HG03060 (cell line): ENCODE data around the gene APOO.
"Not testable (repeated sequence)": the region's sequence is repeated elsewhere in the genome, so short reads cannot be mapped to it uniquely, and the experiment has no call there.

Experiments
- ATAC-seq: cut with Tn5 transposase; IDR thresholded peaks from one replicate; pipeline ENCODE4 v1.9.1; 2021; ENCODE audit warnings: low read depth, moderate number of reproducible peaks; ENCODE audit not compliant: unreplicated experiment

APOO gene

DNA sequence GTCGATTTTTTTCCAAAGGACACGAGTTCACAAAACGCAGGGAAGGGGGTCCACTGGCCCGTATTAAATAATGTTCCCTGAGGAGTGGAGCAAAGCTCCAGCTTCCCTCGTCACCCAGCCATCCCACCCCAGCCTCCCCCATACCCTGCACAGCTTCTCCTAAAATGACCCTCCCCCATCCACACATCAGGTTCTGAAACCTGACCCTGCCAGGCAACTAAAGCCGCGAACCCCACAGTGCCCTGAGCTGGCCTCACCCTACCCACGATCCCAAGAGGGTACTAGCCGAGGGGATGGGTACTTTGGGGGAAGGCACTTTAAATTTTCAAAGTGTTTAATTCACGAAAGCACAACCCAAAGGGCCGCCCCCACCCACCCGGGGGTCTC, 634 bp downstream of the APOO start:
- no peak for ATAC-seq

DNA sequence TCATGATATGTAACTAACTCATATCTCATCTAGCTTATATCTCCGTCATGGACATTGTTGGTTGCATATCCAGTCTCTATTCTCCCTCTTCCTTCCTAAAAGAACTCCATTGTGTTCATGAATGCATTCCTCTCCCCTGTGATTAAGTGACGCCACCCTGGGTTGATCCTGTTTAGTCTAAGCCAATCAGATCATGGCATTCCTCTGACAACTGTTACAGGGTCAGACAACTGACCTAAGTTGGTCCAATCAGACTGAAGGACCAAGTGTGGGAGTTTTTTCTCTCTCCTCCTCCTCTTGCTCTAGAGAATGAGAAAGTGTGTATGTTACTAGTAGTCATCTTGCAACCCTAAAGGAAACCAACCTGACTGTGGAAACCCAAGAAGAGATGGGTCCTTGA, 3.6 kb downstream of the APOO start:
- no peak for ATAC-seq

DNA sequence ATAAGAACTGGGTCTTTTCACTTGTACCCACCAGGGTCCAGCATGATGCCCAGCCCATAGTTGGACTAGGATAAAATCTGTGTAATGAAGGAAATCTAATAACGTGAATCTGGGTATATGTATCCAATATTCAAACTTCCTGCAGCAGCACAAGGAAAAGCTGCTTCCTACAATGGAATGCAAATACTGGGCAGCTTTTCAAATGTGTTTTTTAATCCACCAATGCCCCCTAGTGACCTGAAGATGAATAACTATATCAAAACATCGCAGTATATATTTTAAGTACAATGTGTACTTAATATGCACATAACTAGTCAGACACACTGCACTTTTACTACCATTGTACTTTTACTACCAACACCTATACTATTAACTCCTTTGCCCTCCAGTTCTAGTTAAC, 5.3 kb downstream of the APOO start:
- no peak for ATAC-seq

DNA sequence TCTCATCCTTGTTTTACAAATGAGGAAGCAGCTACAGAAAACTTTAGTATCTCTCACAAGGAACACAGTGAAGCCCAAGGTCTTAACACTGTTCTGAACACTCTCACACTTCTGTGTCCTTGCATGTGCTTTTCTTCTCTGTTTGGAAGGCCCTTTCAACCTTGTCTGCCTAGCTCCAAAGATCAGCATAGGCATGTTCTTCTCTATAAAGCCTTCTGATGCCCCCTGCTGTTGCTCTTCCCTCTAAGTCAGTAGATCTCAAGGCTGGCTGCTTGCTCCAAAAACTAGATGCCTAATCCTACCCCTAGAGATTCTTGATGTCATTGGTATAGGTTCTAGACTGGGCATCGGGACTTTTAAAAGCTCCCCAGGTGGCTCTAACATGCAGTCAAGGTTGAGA, 5.9 kb downstream of the APOO start:
- no peak for ATAC-seq

DNA sequence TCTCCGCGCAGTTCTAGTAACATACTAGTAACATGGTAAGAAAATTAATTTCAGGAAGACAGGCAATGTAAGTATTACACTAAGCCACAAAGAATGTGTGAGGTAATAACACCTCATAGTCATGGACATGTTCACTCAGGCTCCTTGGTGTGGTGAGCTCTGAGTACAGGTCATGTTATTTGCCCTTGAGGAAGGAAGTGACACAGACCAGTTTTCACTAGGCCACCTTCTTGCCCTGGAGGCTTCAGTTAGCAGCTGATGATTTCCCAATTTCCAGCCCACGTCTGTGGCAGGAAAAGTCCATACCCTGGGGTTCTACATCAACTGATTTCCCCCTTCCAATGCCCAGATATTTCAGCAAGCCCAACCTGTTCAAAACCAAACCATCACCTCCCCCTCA, 6.7 kb downstream of the APOO start:
- ATAC-seq: no peak

DNA sequence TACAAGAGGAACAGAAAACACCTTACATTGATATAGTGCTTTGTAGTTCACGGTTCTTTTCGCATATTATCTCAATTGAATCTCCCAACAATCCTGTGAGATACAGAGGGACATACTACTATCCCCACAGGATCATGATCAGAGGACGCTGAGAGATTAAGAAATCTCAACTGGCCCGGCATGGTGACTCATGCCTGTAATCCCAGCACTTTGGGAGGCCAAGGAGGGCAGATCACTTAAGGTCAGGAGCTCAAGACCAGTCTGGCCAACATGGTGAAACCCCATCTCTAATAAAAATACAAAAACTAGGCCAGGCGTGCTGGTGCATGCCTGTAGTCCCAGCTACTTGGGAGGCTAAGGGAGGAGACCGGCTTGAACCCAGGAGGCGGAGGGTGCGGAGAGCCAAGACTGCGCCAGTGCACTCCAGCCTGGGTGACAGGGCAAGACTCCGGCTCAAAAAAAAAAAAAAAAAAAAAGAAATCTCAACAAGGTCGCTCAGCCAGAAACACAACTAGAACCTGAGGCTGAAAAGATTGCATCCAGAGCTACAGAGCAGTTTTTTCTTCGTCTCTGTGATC, 7.4 kb downstream of the APOO start:
- no peak for ATAC-seq

DNA sequence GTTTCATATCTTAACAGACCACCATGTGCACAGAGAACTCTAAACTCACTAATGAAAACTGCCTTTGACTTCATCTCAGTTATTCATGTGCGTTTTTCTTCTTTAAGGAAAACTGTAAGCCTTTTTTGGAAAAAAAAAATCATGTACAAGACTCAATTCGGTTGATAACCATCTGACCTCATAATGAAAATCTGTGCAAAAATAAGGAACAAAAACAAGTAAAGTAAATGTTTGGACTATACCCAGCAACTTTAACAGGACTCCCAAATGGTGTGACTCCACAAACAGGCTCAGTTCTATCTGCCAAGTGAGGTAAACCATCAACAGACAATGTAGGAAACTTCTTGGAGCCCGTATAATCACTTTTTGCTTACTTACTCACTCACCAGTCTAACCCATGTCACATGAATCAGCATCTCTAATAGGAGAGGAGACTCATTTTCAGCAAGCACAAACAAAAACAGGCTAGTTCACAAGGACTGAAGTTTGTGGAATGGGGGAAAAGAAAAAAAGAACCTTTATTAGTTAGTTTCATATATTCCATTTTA, 9.3 kb downstream of the APOO start:
- no peak for ATAC-seq

DNA sequence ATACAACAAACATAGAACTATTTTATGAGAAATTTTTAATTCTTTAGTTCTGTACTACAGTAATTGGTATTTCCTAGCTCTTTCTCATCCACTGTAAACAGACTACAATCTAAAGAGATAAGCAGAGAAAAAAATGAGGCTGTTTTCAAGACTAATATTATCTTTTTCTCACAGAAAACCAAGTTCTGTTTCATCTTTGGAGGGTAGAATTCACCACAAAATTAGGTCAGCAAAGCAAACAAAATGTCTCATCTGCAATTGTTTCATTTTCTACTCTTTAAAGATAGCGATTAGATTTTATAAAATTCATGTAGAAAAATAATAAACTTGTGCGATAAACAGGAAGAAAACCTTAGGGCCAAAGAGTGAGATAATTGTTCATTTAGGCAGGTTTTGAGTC, 10.8 kb downstream of the APOO start:
- no peak for ATAC-seq

DNA sequence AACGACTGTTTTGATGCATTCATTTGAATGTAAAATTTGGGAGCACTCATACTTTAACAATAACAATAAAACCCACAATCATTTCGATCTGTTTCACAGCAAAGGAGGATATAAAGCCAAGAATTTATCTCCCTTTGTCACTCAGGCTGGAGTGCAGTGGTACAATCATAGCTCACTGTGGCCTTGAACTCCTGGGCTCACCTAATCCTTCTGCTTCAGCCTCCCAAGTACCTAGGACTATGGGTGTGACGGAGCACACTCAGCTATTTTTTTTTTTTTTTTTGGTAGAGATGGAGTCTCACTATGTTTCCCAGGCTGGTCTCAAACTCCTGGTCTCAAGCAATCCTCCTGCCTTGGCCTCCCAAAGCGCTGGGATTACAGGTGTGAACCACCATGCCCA, 11.2 kb downstream of the APOO start:
- not testable (repeated sequence) for ATAC-seq

DNA sequence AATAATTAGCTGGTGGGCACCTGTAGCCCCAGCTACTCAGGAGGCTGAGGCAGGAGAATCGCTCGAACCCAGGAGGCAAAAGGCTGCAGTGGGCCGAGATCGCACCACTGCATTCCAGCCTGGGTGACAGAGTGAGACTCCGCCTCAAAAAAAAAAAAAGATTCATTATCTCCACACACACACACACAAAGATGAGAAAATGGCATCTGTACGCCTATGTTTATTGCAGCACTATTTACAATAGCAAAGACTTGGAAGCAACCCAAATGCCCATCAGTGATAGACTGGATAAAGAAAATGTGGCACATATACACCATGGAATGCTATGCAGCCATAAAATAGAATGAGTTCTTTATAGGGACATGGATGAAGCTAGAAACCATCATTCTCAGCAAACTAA, 12.7 kb downstream of the APOO start:
- not testable (repeated sequence) for ATAC-seq

DNA sequence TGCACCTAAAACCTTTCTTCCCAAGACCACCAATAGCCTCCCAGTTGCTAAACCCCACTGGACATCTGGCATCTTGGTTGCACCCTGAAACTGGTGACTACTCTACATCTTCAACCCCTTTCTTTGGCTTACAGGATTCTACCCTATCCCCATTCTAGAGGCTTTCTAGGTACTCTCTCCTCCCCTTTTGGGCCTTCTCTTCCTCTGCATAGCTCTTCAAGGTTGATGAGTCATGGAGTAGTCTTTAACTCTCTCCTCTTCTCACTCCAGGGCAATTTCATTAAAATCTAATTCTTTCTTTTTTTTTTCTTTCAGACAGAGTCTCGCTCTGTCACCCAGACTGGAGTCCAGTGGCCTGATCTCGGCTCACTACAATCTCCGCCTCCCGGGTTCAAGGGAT, 16.8 kb downstream of the APOO start:
- no peak for ATAC-seq

DNA sequence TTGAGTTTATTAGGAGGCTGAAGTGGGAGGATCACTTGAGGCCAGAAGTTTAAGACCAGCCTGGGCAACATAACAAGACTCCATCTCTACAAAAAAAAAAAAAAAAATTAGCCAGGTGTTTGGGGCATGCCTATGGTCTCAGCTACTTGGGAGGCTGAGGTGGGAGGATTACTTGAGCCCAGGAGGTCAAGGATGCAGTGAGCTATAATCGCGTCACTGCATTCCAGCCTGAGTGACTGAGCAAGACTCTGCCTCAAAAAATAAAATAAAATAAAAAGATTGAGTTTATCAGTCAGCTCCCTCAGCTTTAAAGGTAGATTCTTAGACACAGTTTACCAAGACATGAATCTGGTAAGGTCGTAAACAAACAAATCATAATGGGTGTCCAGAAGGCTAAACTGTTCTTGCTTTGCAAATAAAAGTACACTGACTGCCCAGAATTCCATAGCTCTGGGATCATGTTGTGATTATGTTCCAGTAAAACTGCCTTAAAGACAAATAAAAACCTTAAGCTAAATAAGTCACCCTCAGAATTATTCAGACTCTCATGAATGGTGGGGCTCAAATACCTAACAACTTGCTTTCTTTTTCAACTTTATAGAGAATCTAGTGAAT, 18.7 kb downstream of the APOO start:
- no peak for ATAC-seq

DNA sequence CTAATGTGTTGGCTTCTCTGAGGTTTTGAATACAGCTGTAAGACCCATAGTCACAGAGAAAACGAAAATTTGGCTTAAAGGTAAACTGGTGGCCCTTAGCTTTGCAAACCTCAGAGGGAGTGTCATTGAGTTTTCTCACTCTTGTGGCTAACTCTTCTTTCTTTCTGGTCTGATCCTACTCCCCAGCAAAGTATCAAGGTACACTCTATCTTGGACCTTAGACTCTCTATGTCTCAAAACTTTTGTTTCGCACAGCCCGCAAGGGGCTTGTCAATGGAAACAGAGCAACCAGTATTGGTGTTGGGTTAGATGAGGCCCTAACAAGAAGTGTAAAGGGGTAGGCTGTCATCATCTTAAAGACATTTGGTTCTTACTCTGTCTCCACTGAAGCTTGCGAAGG, 19.8 kb downstream of the APOO start:
- no peak for ATAC-seq

DNA sequence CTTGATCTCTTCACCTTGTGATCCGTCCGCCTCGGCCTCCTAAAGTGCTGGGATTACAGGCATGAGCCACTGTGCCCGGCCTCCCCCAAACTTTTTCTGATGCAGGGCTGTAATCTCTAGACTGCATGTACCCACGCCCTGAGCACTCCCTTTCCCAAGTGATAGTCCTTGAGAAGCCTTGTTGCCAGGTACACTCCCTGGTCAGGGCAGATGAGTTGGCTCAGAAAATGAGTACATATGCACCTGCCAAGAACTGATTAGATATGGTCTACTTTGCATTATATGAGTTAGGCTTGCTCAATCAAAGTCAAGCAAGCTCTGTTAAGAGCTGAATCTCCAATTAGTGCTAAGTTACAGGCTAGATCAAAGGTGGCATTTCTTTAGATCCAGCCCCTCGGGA, 20.3 kb downstream of the APOO start:
- no peak for ATAC-seq

DNA sequence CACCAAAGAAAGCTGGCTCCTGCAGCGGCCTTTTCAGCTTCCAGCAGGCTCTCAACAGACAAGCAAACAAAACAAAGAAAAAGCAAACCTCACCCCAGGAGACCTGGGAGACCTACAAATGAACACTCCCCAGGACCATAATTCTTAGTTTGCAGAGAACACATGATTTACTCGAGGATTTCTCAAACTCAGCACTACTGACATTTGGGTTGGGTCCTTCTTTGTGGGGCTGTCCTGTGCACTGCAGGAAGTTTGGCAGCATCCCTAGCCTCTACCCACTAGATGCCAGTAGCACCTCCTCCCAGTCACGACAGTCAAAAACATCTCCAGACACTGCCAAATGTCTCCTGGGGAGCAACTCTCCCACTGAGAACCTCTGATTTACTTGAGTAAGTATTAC, 21.9 kb downstream of the APOO start:
- no peak for ATAC-seq

DNA sequence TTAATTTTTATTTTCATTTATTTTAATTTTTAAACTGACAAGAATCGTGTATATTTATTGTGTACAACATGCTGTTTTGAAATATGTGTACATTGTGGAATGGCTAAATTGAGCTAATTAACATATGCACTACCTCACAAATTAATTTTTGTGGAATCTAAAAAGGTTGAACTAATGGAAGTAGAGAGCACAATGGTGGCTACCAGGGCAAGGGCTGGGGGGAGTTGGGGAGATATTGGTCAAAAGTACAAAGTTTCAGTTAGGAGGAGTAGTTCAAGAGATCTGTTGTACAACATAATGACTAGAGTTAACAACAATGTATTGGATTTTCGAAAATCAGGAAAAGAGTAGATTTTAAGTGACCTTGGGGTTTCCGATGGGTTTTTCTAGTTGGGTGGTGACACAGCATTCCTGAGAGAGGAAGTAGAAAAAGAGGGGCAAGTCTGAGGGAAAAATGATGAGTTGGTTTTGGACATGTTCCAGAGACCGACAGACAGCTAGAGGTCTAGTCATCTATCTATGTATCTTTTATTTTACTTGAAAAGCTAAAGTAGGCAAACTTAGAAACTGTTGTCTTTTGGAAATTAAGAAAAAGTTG, 23.2 kb downstream of the APOO start:
- ATAC-seq: no peak

DNA sequence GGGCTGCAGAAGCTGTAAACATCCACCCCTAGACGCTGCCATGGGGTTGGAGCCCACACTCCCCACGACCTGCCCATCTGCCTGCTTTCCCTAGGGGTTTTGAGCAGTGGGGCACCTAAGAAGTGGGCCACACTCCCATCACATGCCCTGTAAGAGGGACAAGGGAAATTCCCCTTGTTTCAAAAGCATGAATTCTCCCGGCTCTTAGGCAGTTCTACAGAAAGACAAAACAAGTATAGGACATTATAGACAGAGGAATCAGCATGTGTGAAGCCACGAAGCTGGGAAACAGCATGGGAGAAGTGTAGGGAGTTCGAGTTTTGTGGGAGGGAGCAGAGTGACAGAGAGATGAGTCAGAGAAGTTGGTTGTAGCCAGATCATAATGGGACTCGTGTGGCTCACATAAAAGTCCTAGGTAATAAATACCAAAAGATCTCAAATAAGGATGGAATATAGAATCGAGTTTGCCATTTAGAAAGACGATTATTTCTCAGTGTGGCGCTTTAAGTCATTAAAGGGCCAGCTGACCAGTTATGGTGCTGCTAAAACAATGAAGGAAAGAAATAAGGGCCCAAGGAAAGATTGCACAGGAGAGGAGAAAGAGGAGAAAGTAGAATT, 23.9 kb downstream of the APOO start:
- no peak for ATAC-seq

DNA sequence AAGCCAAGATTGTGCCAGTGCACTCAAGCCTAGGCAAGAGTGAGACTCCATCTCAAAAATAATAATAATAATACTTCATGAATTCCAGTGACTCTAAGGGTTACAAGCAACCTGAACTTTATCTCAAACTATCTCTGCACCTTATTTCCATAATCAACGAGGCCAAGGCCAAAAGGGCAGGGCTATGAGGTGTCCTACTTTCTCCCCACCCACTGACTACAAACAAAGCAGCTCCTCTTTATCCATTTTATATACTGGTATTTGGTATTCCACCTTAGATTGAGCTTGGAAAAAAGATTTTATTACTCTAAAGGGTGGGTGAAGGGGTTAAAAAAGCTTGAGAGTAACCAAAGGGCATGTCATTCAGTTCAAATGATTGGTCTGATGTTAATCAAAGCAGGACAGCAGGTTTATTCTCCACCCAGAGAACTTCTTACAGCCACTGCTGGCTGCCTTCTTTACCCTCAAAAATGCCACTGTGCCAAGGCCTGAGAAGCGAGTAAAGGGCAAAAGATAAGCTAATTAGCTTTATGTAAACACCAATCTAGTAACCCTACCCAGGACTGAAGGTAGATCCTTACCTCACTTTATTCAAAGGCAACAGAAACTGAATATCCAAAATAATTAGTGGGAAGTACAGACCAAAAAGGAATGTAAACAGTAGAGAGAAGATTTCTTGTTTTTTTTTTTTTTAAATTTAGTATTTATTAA, 28.2 kb downstream of the APOO start:
- no peak for ATAC-seq

DNA sequence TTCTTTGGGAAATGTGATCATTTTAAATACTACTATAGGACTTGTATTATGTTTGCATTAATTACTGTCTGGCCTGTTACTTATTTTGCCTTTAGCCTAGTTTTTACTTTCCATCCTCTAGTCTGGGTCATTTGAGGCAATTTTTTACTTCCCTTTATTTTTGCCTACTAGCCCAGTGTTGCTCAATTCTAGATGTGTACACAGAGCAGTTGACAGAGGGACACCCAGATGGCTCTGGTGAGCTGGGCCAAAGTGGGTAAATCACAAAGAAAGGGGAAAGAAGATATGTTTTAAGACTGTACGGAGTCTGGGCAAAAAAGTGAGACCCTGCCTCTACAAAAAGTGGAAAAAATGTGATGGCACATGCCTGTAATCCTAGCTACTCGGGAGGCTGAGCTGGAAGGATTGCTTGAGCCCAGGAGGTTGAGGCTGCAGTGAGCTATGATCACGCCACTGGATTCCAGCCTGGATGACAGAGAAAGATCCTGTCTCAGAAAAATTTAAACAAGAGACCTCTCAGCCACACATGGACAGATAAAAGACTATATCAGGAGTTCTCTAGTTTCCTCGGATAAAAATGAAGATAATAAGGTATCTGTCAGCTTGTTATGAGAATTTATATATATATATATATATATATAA, 35.7 kb downstream of the APOO start:
- no peak for ATAC-seq

DNA sequence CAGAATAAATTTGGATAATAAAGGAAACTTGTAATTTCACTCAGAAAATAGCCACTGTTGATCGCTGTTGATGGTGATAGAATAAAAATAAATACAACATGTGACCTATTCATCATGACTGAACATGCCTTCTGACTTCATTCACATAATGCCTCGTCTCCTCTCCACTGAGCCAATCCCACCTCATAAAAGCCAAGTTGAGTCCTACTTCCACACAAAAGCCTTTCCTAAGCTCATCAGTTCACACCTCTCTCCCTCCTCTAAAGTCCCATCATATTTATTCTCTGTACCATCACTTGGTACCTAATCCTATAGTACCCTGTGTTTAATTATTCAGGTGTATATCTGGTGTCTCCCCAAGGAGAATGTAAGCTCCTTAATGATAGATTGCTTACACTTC, 37.7 kb downstream of the APOO start:
- no peak for ATAC-seq
